IMR-90 (cell line): Measurements from ENCODE around the gene GAREM2. TPM values are rescaled to one million over a fixed set of nuclear protein-coding genes. Genes with fewer than 3 reads are reported as not detected.

Experiments
- ATAC-seq: fragments of 200-7000 bp; cut with Tn5 transposase; 2 replicates; pipeline ENCODE4 v1.9.1; 2020; ENCODE audit warnings: low read depth, mild to moderate bottlenecking, moderate library complexity
- BruUV-seq: library from RNA; stranded (reverse); fragments of 400-500 nt; replicated peaks from 2 replicates; lab custom pipeline; 2021; lab: Mats Ljungman, UMichigan
- CTCF ChIA-PET: fragments of 300-600 bp; formaldehyde crosslinking; extraction: SDS; loops from one replicate; lab custom pipeline; 2021; ENCODE audit warnings: antibody characterized with exemption; lab: Yijun Ruan, JAX
- POLR2A ChIA-PET: fragments of 300-600 bp; sonication (Branson Sonifier 250); formaldehyde crosslinking; loops from one replicate; lab custom pipeline; 2022; ENCODE audit warnings: antibody characterized with exemption; ENCODE audit not compliant: unreplicated experiment; lab: Charles Lee
- DNase-seq: peaks from one replicate; pipeline ENCODE4 v3.0.0; 2013
- H2AFZ ChIP-seq: replicated peaks from 2 replicates; pipeline ENCODE3; 2013; ENCODE audit warnings: low read length, mild to moderate bottlenecking; ENCODE audit not compliant: poor library complexity
- H2AK5ac ChIP-seq: 2 replicates; pipeline ENCODE4 v1.6.1; 2013; ENCODE audit warnings: low read depth, low read length, inconsistent platforms
- H2AK9ac ChIP-seq: replicated peaks from 2 replicates; pipeline ENCODE3; 2013; ENCODE audit warnings: mild to moderate bottlenecking, low read depth, low read length, moderate library complexity; ENCODE audit not compliant: poor library complexity
- H2BK120ac ChIP-seq: 2 replicates; pipeline ENCODE4 v1.6.1; 2013; ENCODE audit warnings: low read depth, low read length, inconsistent platforms
- H2BK15ac ChIP-seq: 3 replicates; pipeline ENCODE4 v1.6.1; 2013; ENCODE audit warnings: low read depth, low read length, inconsistent platforms
- H2BK20ac ChIP-seq: 2 replicates; pipeline ENCODE4 v1.6.1; 2013; ENCODE audit warnings: low read depth, mild to moderate bottlenecking, inconsistent platforms, low read length, moderate library complexity
- H2BK5ac ChIP-seq: 2 replicates; pipeline ENCODE4 v1.6.1; 2013; ENCODE audit warnings: mild to moderate bottlenecking, low read depth, low read length, inconsistent platforms; ENCODE audit not compliant: poor library complexity, severe bottlenecking
- H3K14ac ChIP-seq: replicated peaks from 2 replicates; pipeline ENCODE4 v1.6.1; 2013; ENCODE audit warnings: low read depth, low read length, inconsistent platforms
- H3K18ac ChIP-seq: 2 replicates; pipeline ENCODE4 v1.6.1; 2013; ENCODE audit warnings: low read depth, low read length, control low read depth
- H3K23ac ChIP-seq: 2 replicates; pipeline ENCODE4 v1.6.1; 2013; ENCODE audit warnings: low read depth, low read length, inconsistent platforms
- H3K27ac ChIP-seq: 2 replicates; pipeline ENCODE4 v1.5.1; 2013; ENCODE audit warnings: mild to moderate bottlenecking, control low read depth, low read length; ENCODE audit not compliant: insufficient read depth
- H3K27me3 ChIP-seq: 2 replicates; pipeline ENCODE4 v1.6.1; 2013; ENCODE audit warnings: low read length; ENCODE audit not compliant: control insufficient read depth, insufficient read depth
- H3K36me3 ChIP-seq: 2 replicates; pipeline ENCODE4 v1.6.1; 2013; ENCODE audit warnings: low read length, mixed read lengths; ENCODE audit not compliant: control insufficient read depth, insufficient read depth
- H3K4ac ChIP-seq: 2 replicates; pipeline ENCODE4 v1.6.1; 2013; ENCODE audit warnings: low read depth, low read length, inconsistent platforms
- H3K4me1 ChIP-seq: 2 replicates; pipeline ENCODE4 v1.6.1; 2013; ENCODE audit warnings: low read length, mixed read lengths; ENCODE audit not compliant: control insufficient read depth, insufficient read depth
- H3K4me2 ChIP-seq: 2 replicates; pipeline ENCODE4 v1.6.1; 2013; ENCODE audit warnings: low read depth, mild to moderate bottlenecking, control low read depth, low read length, moderate library complexity
- H3K4me3 ChIP-seq: 2 replicates; pipeline ENCODE4 v1.5.1; 2013; ENCODE audit warnings: low read depth, mild to moderate bottlenecking, control low read depth, low read length, moderate library complexity; ENCODE audit not compliant: insufficient read depth
- H3K56ac ChIP-seq: 2 replicates; pipeline ENCODE4 v1.6.1; 2013; ENCODE audit warnings: low read length, inconsistent platforms; ENCODE audit not compliant: insufficient read depth; ENCODE audit errors: extremely low read depth
- H3K79me1 ChIP-seq, 2 experiments: 2 replicates each; pipeline ENCODE4 v1.6.1; 2013; ENCODE audit warnings: low read length in 2 of 2, inconsistent platforms in 1 of 2, low read depth in 1 of 2
- H3K9ac ChIP-seq: 2 replicates; pipeline ENCODE4 v1.6.1; 2013; ENCODE audit warnings: low read depth, low read length, control low read depth
- H3K9me1 ChIP-seq: 2 replicates; pipeline ENCODE4 v1.6.1; 2013; ENCODE audit warnings: low read length, inconsistent platforms; ENCODE audit not compliant: insufficient read depth
- H3K9me3 ChIP-seq: 2 replicates; pipeline ENCODE4 v1.6.1; 2013; ENCODE audit warnings: low read length; ENCODE audit not compliant: control insufficient read depth, insufficient read depth
- H4K20me1 ChIP-seq: 2 replicates; pipeline ENCODE4 v1.6.1; 2013; ENCODE audit warnings: low read length, inconsistent platforms; ENCODE audit not compliant: insufficient read depth
- H4K5ac ChIP-seq: 2 replicates; pipeline ENCODE4 v1.6.1; 2013; ENCODE audit warnings: mild to moderate bottlenecking, low read depth, low read length, control low read depth
- H4K8ac ChIP-seq, 2 experiments: 2 replicates each; pipeline ENCODE4 v1.6.1; 2013; ENCODE audit warnings: low read depth in 2 of 2, low read length in 2 of 2, control low read depth in 1 of 2, inconsistent platforms in 1 of 2
- H4K91ac ChIP-seq: 2 replicates; pipeline ENCODE4 v1.6.1; 2013; ENCODE audit warnings: low read depth, low read length, inconsistent platforms; ENCODE audit not compliant: insufficient read depth
- BHLHE40 ChIP-seq: fragments of 150-350 bp; IDR thresholded peaks from 2 replicates; pipeline ENCODE4 v1.6.1; 2016; ENCODE audit warnings: mild to moderate bottlenecking, low read depth, low read length
- MXI1 ChIP-seq: IDR thresholded peaks from 2 replicates; pipeline ENCODE4 v1.6.1; 2012; ENCODE audit warnings: low read depth, mild to moderate bottlenecking, low read length, moderate library complexity, borderline replicate concordance
- POLR2A ChIP-seq: IDR thresholded peaks from 2 replicates; pipeline ENCODE4 v1.6.1; 2012; ENCODE audit warnings: mild to moderate bottlenecking, low read depth, low read length
- WGBS, 2 experiments: methylation state at CpG; one replicate each; pipeline versions ENCODE4 v1.1.5 to v1.1.7; 2013; ENCODE audit warnings: missing lambda C conversion rate in 2 of 2; ENCODE audit not compliant: insufficient read length in 1 of 2; ENCODE audit errors: extremely low coverage in 2 of 2; 5-methylcytosine and 5-hydroxymethylcytosine counted together
- dilution Hi-C: fragments of 300-500 bp; cut with HindIII; formaldehyde crosslinking; loops from one replicate; pipeline ENCODE4 v1.14.3; 2018; ENCODE audit warnings: low sequenced_read_pairs; ENCODE audit not compliant: unreplicated experiment
- in situ Hi-C: fragments of 300-500 bp; cut with MboI; formaldehyde crosslinking; loops from 3 replicates; pipeline ENCODE4 v1.14.3; 2019; ENCODE audit warnings: low sequenced_read_pairs, inconsistent platforms, mixed read lengths
- intact Hi-C: fragments of 100-400 bp; cut with micrococcal nuclease; formaldehyde crosslinking; loops from 2 replicates; pipeline ENCODE4 v1.10.0; 2022
- polyA plus RNA-seq, 3 experiments: library from polyadenylated mRNA; depleted of rRNA; stranded (reverse); fragments of >200 nt; gene quantifications; 2 replicates each; pipeline ENCODE4 v1.2.3, GENCODE V29; 2012; ENCODE audit warnings: low replicate concordance in 1 of 3
- total RNA-seq: library from RNA; depleted of rRNA; stranded (reverse); fragments of >200 nt; gene quantifications from 2 replicates; pipeline ENCODE4 v1.2.3, GENCODE V29; 2012
- TF ChIP-seq, protein P1 (sequence below): fragments of 150-350 bp; IDR thresholded peaks from 2 replicates; pipeline ENCODE4 v1.6.1; 2016; ENCODE audit warnings: low read depth, mild to moderate bottlenecking, low read length, moderate library complexity, borderline replicate concordance

Gene GAREM2
- total and polyA plus RNA-seq, 2 of the 4 experiments (the other 2 are of a cell fraction): 0.36 to 1.8 TPM

DNA sequence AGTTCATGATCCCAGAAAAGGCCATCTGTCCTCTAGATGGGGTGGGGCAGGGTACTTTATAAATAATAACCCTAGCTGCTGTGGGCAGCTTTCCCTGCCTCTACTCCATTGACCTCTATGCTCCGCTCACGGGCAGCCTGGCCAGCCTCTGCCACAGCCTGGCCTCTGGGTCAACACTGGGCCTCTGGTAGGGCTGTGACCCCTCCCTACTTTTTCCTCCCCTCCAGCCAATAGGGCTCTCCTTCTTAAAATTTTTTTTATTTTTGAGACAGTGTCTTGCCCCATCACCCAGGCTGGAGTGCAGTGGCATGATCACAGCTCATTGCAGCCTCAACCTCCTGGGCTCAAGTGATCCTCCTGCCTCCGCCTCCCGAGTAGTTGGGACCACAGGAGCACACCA is 4.1 kb upstream of the GAREM2 start:
- POLR2A ChIA-PET: no interaction called here
- Histone ChIP-seq H3K9ac (no peak overlapping the region), H3K18ac (no peak overlapping the region), H3K27ac (no peak overlapping the region), H3K9me1 (no peaks in the 10 kb centered on the region), H3K4me3 (no peak overlapping the region), H4K20me1 (no peaks in the 10 kb centered on the region), H2BK5ac (no peak overlapping the region), H3K9me3 (no peaks in the 10 kb centered on the region; the same call in 1 of the 2 replicates), H3K56ac (no peak overlapping the region), H3K14ac (no peak overlapping the region), H2AFZ (no peak overlapping the region), H4K8ac (no peak overlapping the region), H3K4ac (no peak overlapping the region), H2BK15ac (no peak overlapping the region), H3K4me2 (no peak overlapping the region), H4K91ac (no peak overlapping the region), H3K23ac (no peak overlapping the region), H3K79me1 (no peaks in the 10 kb centered on the region), H4K5ac (no peak overlapping the region), H3K27me3 (peaks cover 37% of the 10 kb centered on the region), H2BK120ac (no peak overlapping the region), H2AK9ac (no peak overlapping the region), H3K36me3 (no peaks in the 10 kb centered on the region), H2AK5ac (no peak overlapping the region), H2BK20ac (no peak overlapping the region), H3K4me1 (no peaks in the 10 kb centered on the region)
- no peak for TF ChIP-seq POLR2A
- TF ChIP-seq BHLHE40: no peak
- TF ChIP-seq MXI1: no peak
- TF ChIP-seq, protein P1, sequence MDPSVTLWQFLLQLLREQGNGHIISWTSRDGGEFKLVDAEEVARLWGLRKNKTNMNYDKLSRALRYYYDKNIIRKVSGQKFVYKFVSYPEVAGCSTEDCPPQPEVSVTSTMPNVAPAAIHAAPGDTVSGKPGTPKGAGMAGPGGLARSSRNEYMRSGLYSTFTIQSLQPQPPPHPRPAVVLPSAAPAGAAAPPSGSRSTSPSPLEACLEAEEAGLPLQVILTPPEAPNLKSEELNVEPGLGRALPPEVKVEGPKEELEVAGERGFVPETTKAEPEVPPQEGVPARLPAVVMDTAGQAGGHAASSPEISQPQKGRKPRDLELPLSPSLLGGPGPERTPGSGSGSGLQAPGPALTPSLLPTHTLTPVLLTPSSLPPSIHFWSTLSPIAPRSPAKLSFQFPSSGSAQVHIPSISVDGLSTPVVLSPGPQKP: no peak
- no CpG with 5 or more reads among the region's 4 CpGs for WGBS, 2 experiments
- dilution Hi-C loops: no loop called here
- in situ Hi-C loops: no loop called here
- no peak for DNase-seq
- CTCF ChIA-PET: no interaction called here
- no peak for ATAC-seq
- no TSS peak for BruUV-seq
- intact Hi-C loops: no loop called here
